G401 (cell line): ENCODE measurements around the gene CMBL. TPM values are rescaled to one million over a fixed set of nuclear protein-coding genes. Genes with fewer than 3 reads are reported as not detected.
"Not testable (repeated sequence)": the region's sequence is repeated elsewhere in the genome, so short reads cannot be mapped to it uniquely, and the experiment has no call there.

Experiments used
- DNase-seq: peaks from one replicate; pipeline ENCODE4 v3.0.0-alpha.2; 2015; ENCODE audit warnings: low spot score
- in situ Hi-C: cut with HindIII; loops from 2 replicates; pipeline ENCODE4 v1.10.0; 2016; ENCODE audit warnings: low sequenced_read_pairs, mixed read lengths
- total RNA-seq: library from RNA; depleted of rRNA; stranded (reverse); fragments of >200 nt; shearing (Covaris generic); gene quantifications from 2 replicates; pipeline ENCODE4 v1.2.3, GENCODE V29; 2014; rRNA removed

CMBL gene
- total RNA-seq, result 8.3 and 14.6 TPM in 2 replicates

DNA sequence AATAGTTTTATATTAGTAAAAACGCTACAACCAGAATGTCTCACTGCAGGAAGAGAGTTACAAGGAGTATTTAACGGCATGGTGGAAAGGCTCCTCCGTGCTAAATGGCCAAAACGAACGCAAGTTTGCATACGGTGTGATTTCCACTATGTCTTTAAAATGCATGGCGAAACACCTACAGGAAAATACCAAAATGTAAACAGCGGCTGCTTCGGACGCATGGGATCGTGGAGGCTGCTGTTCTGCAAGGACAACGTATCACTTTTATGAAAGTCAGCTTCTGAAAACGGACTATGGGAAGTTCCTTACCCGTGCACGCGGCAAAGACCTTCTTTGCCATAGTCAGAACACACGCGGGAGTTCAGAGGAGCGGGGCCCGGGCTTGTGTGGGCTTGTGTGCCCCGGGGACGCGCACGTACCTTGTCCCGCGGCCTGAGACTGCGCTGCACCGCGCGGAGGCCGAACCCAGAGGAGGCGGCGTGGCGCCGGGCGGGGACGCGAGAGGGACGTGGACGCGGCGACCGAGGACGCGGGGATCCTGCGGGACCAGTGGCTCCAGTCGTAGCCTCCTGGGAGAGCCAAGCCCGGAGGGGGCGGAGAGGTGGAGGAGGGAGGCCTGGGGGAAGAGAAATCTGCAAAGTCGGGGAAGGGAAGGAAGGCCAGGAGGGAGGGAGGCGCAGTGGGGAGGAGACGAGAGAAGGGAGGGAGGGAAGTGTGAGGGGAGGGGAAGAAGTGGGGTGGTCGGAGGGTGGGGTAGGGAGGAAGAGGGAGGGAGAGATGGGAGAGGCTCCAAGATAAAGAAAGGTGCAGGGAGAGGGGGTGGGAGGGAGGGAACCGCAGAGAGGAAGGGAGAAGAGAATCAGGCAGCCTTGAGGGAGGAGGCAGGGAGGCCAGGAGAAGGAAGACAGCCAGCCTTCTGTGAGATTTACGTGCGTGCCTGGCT, at the start of gene CMBL:
CMBL (minus strand) TSS at position 697 of the 943 bp plus-strand sequence. CDS start 17,140 bp downstream, outside the sequence.
- DNase-seq, result peak; percentile 77
- in situ Hi-C loops, result no loop called here

DNA sequence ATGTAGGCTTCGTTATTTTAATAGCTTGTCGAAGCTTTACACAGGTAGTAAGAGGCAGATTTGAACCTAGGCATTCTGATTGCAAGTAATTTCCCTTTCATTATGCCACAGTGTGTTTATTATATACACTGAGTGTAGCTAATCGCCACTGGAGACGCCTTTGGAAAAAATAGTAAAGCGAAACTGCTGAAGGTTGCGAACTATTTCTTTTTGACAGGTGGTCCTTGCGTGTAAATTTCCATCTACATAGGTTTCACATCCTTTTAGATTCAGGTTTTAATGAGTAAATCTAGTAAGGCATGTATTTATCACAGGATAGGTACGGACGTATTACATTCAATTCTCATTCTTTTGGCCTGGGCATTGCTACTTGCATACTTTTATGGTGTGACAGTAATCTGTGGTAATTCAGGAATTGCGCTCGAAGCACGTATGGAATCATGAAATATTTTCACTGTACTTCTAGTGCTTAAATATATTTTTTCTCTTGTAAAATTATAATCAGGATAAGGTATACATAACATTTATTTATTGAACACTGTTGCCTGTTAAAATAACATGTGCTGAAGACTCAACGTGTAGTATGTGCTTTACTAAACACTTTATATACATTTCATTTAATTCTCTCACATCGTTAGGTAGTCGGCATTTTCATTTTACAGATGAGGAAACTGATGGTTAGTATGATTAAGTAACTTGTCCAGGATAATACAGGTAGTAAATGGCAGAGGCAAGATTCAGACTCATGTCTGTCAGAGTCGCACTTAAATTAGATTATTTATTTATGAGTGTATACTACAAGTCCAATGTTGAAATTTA, 47.6 kb upstream of the CMBL start:
- in situ Hi-C loops, result no loop called here

DNA sequence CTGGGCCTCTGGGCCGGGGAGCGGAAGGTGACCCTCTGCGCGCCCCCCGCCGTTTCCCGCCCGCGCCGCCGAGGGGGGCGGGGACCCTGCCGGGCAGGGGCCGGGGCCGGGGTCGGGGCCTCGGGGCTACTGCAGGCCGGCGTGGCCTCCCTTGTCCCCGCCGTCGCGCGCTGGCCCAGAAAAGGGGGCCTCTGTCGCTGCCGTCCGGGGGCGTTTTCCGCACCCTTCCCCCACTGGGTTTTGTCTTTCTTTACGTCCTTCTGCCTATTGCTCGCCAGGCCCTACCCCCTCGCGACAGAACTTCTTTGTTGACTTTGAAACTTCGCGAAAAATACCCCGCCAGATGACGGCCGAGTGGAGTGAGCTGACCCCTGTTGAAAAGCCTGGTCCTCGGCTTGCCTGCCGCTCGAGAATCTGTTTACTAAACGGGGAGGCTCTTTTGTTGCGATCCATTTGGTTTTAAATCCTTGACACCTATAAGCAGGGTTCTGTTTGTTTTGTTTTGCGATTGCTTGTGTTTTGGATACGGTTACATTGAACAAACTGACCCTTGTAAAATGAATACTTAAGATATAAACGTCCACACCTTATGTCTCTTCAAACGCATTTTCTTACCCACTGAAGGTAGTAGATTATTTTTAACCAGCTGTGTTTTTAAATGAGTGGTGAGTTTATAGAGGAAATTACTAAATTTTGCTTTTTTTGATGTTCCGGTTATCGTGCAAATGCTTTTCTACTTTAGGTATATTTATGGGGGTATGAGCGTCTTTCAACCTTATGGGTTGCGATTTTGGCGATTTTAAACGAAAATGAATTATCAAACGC, 46.6 kb upstream of the CMBL start:
- DNase-seq, result peak; percentile 58
- in situ Hi-C loops, result no loop called here

More for the DNA sequence above, 47.6 kb upstream of the CMBL start:
- no peak for DNase-seq

DNA sequence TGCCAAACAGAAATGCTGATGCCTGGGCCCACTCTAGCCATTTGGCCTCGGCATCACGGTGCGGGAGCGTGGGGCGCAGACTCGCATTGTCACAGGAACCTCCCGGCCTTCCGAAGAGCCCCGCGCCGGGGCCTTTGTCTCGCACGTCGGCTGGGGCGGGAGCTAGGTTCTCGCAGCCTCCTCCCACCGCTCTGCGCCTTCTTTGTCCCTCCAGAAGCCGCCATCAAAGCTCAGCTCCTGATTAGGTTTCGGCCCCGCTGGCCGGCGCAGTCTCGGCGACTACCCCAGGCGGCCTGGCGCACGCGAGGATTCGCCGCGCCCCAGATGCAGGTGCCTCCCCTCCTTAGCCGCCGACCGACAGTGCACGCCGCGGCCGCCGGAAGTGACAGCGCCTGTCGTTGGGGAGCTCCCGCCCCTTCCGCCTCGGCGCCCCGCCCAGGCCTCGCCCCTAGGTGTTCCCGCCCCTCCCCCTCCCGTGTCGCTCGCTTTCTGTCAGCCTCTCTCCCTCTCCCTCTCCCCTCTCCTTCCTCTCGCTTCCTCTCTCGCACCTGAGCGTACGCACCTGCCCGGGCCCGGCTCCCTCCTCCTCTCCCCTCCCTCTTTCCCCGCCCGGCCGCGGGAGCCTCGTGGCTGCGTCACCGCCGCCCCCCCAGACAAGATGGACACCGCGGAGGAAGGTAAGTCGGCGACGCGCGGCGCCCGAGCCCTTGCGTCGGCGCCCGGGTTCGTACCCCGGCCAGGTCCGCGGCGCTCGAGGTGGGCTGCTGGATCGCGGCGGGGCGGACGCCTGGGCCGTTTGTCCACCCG, 45.7 kb upstream of the CMBL start, which contains the start of gene MARCHF6:
MARCHF6 (plus strand) TSS at position 455 of the 807 bp plus-strand sequence; CDS start at position 659, 204 bp downstream.
- peak; percentile 94 for DNase-seq
- in situ Hi-C loops, result no loop called here

DNA sequence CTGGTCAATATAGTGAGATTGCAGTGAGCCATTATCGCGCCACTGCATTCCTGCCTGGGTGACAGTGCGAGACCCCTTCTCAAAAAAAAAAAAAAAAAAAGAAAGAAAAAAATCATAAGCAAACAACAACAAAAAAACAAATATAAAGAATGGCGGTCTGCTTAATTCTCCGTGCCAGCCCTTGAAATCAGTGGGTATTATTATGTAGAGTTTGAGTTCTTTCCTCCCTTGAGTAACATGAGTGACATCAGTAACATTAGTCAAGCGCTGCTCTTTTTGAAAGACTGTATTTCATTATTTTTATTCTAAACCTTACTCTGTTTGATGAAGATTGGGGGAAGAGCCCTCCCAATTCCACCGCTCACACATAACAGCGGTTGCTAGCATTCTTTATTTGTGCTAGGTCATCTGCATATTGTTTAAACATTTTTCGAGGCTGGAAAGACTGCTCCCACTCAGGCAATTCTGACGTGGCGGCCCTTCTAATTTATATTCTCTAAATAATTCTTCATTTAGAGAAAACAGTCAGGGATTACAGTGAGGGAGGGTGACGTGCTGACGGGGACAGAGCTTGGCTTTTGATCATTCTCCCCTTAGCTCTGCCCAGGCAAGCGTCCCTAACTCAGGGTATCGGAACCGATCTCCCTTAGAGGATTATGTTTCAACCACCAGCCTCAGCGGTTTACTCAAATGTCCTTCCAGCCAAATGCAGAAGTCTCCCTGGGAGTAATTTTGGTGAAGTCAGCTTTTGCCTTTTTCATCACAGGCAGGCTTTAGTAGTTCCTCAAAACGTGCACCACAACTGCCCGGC, 44.9 kb upstream of the CMBL start:
- in situ Hi-C loops, result no loop called here
- no peak for DNase-seq

DNA sequence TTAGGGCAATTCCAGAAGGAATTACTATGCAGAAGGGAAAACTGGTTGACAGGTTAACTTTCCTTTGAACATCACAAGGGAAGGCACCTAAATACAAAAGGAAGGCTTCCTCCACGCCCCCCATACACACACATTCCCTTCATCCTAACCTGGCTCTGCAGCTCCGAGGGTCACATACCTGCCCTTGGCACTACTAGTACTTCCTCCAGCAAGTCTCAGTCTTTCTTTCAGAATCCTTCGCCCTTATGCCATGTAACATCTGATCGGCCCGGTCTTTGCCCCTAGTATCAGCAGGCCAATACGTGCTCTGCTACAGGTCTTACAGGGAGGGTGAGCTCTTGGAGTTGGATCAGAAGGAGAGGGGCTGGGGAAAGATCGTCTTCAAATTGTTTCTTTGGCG, 44.2 kb upstream of the CMBL start:
- DNase-seq, result no peak
- in situ Hi-C loops, result no loop called here

DNA sequence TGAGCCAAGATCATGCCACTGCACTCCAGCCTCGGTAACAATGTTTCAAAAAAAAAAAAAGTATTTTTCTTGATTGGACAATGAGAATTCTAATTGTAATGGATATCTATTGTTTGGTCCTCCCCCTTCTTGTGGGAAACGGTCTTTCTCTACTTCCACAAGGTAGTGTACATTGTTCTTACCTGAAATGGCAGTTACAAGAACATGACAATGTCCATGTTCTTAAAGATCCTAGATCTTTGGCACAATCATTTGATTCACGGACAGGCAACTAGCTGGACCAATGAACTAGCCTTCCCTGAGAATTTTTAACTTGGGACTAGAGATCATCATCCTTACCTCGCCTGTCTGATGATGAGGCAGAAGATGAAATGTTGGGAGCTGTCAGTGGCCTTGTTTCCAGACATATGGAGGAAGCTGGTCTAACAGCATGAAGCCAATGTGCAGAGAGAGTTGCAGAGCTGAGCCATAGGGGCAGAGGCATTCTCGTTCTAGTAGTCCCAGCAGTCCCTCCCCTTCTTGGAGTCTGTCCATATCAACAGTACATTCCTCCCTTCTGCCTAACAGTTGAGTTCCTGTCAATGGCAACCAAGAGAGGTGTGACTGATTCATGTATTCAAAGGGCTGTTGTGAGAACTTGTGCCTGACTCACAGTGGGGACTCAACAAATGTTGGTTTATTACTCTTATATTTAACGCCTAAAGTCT, 43.6 kb upstream of the CMBL start:
- peak; percentile 87 for DNase-seq
- in situ Hi-C loops, result no loop called here

DNA sequence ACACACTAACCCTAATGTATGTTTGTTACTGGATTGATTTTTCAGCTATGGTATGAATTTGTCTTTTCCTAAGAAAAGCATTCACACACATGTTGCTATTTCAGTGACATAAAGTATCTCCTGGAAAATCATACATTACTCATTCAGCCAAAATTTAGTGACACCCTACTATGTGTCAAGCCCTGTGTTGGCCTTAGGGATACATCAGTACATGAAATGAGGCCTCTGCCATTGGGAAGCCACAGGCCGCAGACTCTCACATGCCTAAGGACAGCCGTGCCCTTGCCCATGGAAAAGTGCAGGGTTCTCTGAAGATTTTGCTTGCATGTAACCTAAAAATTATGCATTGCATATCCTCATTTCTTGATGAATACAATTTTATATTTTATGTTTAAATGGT, 40.6 kb upstream of the CMBL start:
- DNase-seq, result no peak
- in situ Hi-C loops, result no loop called here

DNA sequence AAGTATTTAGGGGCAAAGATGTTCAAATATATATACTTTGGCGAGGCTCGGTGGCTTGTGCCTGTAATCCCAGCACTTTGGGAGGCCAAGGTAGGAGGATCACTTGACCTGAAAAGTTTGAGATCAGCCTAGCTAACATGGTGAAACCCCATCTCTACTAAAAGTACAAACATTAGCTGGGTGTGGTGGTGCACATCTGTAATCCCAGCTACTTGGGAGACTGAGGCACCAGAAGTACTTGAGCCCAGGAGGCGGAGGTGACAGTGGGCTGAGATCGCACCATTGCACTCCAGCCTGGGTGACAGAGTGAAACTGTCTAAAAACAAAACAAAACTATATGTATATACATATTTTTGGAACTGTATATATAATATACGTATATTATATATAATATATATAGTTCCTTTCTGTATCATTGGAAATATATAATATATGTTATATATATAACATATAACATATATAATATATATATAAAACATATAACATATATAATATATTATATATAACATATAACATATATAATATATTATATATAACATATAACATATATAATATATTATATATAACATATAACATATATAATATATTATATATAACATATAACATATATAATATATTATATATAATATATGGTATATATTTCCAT, 36.9 kb upstream of the CMBL start:
- in situ Hi-C loops, DNase-seq: not testable (repeated sequence)

DNA sequence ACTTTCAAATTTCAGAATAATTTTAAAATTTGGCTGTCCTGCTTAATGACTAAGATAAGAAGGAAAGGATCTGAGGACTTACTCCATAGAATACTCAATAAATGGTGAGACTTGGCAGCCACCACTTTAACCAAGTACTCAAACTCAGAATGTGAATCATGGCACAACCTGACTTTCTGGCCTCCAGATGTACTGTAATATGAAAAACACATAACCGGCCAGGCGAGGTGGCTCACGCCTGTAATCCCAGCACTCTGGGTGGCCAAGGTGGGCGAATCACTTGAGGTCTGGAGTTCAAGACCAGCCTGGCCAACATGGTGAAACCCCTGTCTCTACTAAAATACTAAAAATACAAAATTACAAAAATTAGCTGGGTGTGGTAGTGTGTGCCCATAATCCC, 35.8 kb upstream of the CMBL start:
- DNase-seq, result no peak
- in situ Hi-C loops, result no loop called here

DNA sequence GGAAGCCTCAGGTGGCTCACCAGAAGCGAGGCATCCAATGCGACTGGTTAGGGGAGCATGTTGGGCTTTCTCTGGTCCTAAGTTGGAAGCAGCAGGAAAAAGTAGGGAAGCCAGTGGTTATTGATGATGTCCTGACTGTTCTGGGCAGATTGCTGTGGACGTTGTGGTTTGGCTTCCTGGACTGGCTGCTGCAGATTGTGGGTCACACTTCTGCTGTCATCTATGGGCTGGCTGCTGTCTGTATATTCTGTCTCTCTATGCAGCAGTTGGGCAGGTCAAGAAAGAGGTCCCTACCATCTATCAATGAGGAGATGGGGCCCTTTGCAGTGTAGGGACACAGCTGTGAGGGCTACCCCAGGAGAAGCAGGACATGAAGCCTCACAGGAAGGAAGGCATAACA, 32.3 kb upstream of the CMBL start:
- in situ Hi-C loops, result no loop called here
- DNase-seq, result no peak

DNA sequence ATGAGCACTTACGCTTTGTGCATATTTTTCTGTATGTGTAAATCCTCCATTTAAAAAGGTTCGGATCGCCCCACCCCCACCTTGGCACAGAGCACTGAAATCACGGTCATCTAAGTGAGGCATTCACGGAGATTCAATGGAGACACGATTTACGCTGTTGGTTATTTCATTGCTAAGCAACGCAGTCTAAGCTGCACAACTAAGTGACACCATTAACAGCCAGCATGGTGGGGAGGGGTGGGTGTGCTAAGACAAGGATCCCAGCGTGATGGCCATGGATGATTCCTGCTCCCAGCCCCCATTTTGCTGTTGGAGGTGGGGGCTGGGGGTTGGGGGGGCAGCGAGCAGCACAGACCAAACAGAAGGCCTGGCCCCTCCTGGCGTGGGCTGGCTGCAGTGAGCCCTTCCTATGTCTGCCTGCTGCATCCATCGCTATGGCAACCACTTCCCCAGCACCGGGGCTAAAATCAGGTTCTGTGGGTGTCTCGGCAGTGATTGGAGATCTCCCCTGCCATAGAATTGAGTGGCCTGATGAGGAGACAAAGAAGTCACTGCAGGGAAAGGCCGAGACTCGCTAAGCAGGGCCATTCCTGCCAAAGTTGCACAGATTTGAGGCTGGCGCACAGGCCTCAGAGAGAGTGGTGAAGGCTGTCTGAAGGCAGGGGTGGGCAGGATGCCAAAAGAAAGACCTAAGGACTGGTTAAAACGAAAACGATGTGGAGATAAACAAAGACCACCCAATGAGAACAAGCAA, 31.5 kb upstream of the CMBL start:
- peak; percentile 66 for DNase-seq
- in situ Hi-C loops, result no loop called here

DNA sequence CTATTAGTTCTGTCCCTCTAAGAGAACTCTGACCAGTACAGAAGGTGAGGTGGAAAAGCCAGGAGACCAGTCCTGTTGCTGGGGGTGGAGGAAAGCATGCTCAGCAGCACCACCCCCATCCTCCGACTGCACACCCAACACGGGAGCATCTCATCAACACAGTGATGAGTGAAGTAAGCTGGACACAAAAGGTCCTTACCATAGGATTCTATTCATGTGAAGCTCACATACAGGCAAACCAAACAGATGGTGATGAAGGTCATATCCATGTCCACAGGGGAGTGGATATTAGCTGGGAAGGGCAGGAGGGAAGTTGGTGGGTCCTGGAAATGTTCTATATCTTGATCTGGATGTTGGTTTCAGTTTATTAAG, 31.0 kb upstream of the CMBL start:
- no peak for DNase-seq
- in situ Hi-C loops, result no loop called here

DNA sequence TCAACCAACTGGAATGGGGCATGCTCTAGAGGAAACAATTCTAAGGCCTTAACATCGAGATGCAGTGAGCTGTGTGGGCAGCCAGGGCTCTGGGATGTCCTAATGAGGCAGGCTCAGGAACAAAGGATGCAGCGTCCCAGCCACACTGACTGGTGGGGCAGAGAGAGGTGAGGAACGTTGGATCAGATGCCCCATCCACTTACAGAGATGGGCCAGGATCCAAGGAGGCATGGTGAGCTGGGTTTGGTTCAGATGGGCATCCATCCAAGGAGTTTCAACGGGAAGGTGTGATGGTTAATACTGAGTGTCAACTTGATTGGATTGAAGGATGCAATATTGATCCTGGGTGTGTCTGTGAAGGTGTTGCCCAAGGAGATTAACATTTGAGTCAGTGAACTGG, 30.3 kb upstream of the CMBL start:
- DNase-seq, result no peak
- in situ Hi-C loops, result no loop called here

DNA sequence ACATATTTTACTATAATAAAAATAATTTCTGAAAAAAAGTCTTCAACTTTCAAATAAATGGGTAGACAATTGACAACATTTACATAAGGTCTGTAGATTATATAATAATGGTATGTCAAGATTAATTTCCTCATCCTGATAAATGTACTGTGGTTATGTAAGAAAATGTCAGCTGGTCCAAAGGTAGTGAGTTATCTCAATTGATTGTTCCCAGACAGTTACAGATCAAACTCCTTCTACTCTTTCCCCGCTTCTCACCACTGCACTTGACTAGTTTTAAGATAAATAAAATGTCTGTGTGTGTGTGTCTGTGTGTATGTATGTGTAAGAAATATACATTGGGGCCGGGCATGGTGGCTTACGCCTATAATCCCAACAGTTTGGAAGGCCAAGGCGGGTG, 29.4 kb upstream of the CMBL start:
- no peak for DNase-seq
- in situ Hi-C loops, result no loop called here
